Esophagus muscularis mucosa (tissue), 4 donors: Measurements from ENCODE around the gene EEIG2.

Experiments
- CTCF ChIP-seq, 3 experiments: fragments of 200-600 bp in 2 of 3; fragments of 450-650 bp in 1 of 3; sonication (generic) in 2 of 3; IDR thresholded peaks; one replicate each; pipeline ENCODE4 v1.5.1; 2017 to 2019; ENCODE audit warnings: antibody characterized with exemption in 3 of 3, mild to moderate bottlenecking in 2 of 3, moderate library complexity in 1 of 3
- EP300 ChIP-seq: sonication (generic); formaldehyde crosslinking; IDR thresholded peaks from one replicate; pipeline ENCODE4 v1.6.1; 2017; ENCODE audit warnings: antibody characterized with exemption
- POLR2AphosphoS5 ChIP-seq, 2 donors: sonication (generic); formaldehyde crosslinking; IDR thresholded peaks; one replicate each; pipeline ENCODE4 v1.6.1; 2017; ENCODE audit warnings: antibody characterized with exemption in 2 of 2

DNA sequence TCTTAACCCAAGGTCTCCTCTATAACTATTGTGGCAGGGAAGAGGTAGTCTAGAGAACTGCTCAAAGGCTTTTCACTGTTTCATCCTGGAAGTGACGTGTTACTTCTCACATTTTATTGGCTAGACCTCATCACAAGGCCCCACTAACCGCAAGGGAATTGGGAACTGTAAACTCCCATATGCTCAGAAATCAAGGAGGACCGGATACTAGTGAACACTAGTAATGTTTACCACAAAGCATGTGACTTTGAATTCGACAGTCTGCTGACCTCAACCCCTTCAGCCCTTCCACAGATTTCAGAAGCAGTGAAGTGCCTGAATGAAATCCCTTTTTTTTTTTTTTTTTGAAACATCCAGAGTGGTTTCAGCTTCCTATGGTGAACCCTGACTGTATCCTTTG, 3.4 kb upstream of the EEIG2 start:
- TF ChIP-seq CTCF (IDR thresholded peaks at IDR 0.05): no peak
- no peak for TF ChIP-seq POLR2AphosphoS5 (IDR thresholded peaks at IDR 0.05)
- no peak for TF ChIP-seq EP300
